TTC549 (cell line): ENCODE results near the gene CROCC2.

ENCODE experiments used
- FAIRE-seq: peaks from 2 replicates; lab custom pipeline; 2012; peaks lifted over from hg19 to GRCh38; lab: Jason Lieb, UNC

The CROCC2 gene

DNA sequence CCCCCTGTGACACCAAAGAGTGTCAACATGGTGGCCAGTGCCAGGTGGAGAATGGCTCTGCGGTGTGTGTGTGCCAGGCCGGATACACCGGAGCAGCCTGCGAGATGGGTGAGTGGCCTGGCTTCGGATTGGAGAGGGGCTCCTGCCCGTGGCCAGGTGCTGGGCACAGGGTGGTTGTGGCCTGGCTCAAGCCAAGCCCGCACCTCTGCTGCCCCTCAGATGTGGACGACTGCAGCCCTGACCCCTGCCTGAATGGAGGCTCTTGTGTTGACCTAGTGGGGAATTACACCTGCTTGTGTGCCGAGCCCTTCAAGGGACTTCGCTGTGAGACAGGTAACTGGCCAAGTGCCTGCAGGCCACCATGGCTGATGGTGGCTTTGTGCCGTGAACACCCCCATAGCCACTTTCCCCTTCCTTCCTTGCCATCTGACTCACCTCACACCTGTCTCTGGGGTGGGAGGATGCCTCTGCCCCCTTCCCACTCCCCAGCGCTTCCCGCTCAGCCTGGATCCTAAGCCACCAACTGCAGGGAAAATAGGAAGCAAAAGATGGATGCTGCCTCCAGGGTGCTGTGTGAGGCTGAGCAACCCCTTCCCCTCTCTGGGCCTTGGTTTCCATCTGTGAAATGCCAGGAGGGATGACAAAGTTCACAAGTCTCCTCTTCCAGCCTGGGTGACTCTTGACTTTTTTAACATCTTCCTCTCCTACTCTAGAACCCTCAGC is 134.1 kb downstream of the CROCC2 start:
- FAIRE-seq = no peak

DNA sequence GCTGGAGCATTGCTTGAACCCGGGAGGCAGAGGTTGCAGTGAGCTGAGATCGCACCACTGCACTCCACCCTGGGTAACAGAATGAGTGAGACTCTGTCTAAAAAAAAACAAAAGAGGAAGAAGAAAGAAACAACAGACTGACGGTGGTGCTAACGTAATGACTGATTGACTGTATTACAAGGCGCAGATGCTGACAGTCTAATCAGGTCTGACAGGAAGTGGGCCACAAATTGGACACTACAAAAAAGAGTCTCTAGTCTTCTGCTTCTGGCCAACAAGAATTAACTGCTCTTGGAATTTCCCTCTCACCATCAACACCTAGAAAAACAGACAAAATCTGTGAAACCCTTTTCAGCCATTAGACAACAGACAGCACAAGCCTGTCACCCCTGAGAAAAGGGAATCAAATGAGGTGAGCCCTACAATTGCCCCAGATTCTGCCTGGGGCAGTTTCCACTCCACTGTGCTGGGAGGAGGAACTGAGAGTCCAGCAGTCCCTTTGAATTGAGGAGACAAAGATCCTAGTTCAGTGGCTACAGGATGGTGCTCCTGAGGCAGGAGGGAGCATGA is 135.5 kb downstream of the CROCC2 start:
- no peak for FAIRE-seq
